ENCODE data around the gene MRPL20.
"Not testable (repeated sequence)": the region's sequence is repeated elsewhere in the genome, so short reads cannot be mapped to it uniquely, and the experiment has no call there.

MRPL20 gene

DNA sequence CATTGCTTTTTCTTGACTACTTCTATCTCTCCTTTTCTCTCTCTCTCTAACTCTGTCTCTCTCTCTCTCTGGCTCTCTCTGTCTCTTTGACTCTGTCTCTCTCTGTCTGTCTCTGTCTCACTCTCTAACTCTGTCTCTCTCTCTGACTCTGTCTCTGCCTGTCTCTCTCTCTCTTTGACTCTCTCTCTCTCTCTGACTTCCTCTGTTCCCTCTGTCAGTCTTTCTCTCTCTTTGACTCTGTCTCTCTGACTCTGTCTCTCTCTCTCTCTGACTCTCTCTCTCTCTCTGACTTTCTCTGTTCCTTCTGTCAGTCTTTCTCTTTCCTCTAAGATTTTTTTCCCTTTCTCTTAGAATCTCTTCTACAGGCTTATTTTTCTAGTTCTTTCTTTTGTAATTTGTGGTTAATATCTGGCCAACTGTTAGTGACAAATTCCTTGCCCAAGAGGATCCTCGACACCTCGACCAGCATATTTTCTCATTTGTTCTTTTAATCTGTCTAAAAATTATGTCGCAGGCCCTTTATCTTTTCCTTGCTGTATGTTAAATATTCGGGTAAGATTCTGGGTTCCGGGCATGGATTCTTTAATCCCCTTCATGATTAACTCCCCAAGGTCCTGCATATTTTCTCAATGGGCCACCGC lies 42.1 kb upstream of the MRPL20 start, which contains the start of gene ATAD3C:
Gene ATAD3C, plus strand, starts transcription at position 591 of the 641 bp plus-strand sequence. CDS start 995 bp downstream, outside the sequence.
- H3K4me3 ChIP-seq (ENCODE audit: low read length): no peak within 1 kb of the TSS
- no peak for DNase-seq (ENCODE audit: low read depth)
- TF ChIP-seq, protein P1, sequence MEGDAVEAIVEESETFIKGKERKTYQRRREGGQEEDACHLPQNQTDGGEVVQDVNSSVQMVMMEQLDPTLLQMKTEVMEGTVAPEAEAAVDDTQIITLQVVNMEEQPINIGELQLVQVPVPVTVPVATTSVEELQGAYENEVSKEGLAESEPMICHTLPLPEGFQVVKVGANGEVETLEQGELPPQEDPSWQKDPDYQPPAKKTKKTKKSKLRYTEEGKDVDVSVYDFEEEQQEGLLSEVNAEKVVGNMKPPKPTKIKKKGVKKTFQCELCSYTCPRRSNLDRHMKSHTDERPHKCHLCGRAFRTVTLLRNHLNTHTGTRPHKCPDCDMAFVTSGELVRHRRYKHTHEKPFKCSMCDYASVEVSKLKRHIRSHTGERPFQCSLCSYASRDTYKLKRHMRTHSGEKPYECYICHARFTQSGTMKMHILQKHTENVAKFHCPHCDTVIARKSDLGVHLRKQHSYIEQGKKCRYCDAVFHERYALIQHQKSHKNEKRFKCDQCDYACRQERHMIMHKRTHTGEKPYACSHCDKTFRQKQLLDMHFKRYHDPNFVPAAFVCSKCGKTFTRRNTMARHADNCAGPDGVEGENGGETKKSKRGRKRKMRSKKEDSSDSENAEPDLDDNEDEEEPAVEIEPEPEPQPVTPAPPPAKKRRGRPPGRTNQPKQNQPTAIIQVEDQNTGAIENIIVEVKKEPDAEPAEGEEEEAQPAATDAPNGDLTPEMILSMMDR (conservative IDR thresholded peaks at IDR 0.05; ENCODE audit: low read depth, low read length): no peak

DNA sequence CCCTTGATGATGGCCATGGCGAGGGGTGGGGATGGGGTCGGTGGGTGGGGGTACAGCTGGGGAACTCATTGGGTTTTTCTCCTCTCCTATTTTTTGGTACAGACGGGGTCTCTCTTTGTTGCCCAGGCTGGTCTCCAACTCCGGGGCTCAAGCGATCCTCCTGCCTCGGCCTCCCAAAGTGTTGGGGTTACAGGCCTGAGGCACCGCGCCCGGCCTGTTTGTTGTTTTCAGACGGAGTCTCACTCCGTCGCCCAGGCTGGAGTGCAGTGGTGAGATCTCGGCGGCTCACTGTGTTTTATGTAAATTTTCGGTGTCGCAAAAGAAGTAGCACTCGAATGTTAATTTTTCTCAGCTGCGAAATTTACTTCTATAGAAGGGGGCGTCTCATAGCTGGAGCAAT lies 39.5 kb upstream of the MRPL20 start:
- DNase-seq (ENCODE audit: low read depth); H3K4me3 ChIP-seq (ENCODE audit: low read length): not testable (repeated sequence)

DNA sequence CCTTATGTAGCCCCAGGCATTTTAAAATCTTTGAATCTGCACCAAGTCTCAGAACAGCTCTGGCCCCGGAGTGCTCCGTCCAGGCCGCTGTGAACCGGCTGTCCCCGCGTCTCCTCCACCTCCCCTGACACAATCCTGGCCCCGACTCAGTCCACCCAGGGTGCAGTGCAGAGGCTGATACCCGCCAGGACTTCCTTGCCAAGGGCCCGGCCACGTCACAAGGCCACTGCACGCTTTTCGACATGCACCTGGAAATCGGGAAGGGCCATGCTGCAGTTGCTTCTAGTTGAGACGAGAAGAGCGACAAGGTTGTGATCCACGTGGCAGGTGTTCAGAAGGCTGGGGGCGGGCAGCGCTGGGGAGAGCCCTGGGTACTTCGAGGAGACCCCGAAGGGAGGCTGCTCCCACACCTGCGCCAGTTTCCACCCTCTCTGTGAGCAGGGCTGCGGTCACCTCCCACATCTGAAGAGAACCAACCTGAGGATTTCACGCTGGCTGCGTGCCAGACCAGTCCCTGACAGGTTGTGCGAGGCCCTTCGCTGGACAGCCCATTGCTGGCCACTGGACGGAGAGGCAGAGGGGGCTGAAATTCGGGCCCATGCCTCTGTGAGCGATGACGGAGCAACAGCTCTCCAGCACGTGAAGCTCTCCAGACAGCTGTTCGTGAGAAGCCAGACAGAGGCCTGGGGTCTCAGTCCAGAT lies 35.1 kb upstream of the MRPL20 start:
- DNase-seq (ENCODE audit: low read depth): no peak
- TF ChIP-seq, protein P1 (conservative IDR thresholded peaks at IDR 0.05; ENCODE audit: low read depth, low read length): no peak
- H3K4me3 ChIP-seq (ENCODE audit: low read length): no peak overlapping the region

DNA sequence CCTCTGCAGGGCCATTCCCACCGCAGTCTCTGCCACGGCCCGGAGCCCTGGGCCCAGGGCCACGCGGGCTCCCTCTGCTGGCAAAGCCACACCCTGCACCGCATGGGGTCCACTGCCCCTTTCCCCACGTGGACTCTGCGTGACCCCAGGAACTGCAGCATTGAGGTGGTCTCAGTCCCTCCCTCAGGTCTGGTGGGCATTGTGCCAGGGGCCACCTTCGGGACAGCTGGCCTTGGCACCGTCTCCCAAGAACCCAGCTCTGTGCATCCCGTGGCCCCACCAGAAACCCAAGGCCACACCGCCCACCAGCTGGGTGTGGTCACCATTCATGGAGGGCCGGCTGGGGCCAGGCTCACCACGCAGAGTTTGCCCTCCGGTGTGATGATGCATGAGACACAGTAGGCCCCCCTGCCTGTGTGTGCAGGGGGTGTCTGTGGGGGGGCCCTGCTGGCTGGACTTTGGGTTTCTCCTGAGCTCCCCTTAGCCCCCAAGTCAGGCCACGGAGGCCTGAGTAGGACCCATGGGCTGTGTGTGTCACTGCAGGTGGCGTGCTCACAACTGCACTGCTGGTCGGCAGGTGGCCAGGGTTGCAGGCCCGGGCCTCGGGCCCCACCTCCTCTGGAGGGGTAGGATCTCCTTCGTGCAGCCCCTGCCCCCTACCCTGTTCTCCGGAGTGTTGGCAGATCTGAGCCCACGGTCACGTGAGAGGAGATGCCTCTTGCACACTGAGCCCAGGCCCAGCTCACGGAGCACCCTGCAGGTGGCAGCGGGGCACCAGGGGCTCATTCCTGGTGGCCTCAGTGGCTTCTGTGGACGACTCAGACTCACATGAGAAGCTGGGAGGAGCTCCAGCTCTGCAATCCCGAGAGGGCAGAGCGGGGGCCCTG lies 34.2 kb upstream of the MRPL20 start:
- DNase-seq (ENCODE audit: low read depth): no peak
- TF ChIP-seq, protein P1 (conservative IDR thresholded peaks at IDR 0.05; ENCODE audit: low read depth, low read length): peak; percentile 96
- no peak overlapping the region for H3K4me3 ChIP-seq (ENCODE audit: low read length)

DNA sequence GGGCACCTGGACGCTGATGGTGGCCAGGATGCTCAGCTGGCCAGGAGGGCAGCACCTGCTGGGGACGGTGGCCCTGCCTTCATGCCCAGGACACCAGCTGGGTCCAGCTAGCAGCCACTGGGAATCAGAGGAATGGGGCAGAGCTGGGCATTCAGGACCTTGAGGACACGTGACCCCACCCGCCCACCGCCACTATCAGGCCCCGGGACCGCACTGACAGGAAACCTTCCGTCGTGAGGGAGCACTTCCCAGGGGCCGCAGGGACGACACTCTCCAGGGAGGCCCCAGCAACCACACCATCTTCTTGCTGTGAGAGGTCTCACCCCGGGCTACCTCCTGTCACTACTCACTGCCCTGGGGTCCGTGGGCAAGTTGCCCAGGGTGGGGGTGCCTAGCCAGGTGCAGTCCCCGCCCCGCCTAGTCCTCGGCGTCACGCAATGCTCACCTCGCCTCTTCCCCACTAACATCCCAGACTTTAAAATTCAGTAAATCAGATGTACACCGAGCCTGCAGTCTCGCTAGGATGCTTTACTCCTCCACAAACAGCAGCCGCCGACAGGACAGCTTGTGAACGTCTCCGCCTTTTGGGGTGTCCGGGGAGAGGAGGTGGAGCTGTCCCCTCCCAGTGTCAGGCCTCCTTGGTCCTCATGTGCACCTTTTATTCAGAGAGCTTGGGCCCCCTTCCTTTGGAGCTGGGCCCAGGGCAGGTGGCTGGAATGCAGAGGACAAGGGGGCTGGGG lies 33.3 kb upstream of the MRPL20 start:
- TF ChIP-seq, protein P1 (conservative IDR thresholded peaks at IDR 0.05; ENCODE audit: low read depth, low read length): no peak
- DNase-seq (ENCODE audit: low read depth): no peak
- no peak overlapping the region for H3K4me3 ChIP-seq (ENCODE audit: low read length)

DNA sequence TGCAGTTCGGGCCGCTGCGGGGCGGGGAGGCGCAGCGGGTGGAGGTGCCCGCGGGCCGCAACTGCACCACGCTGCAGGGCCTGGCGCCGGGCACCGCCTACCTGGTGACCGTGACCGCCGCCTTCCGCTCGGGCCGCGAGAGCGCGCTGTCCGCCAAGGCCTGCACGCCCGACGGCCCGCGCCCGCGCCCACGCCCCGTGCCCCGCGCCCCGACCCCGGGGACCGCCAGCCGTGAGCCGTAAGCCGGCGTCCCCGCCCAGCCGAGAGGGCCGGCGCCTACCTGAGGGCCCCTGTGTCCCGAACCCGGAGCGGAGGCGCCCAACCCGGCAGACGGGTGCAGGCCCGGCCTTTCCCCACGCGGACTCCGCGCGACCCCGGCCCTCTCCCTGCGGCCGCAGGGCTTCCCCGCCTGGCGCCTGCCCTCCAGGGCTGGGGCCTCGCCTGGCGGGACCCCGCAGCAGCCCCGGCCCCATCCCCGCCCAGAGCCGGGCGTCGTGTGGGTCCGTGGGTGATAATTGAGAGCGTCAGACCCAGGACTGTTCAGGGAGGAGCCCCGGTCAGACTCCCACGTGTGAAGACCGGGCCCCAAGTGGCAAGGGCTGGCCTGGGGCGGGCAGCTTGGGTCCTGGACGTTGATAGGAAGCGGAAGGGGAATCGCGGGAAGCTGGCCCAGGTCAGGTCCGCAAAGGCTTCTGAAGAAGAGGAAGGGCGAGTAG lies 32.6 kb upstream of the MRPL20 start:
- no peak overlapping the region for H3K4me3 ChIP-seq (ENCODE audit: low read length)
- TF ChIP-seq, protein P1 (conservative IDR thresholded peaks at IDR 0.05; ENCODE audit: low read depth, low read length): no peak
- DNase-seq (ENCODE audit: low read depth): no peak

All from retinal pigment epithelial cell (primary cell).